ENCODE measurements around the gene COX6A2.
"Not testable (repeated sequence)": the region's sequence is repeated elsewhere in the genome, so short reads cannot be mapped to it uniquely, and the experiment has no call there.

The COX6A2 gene

DNA sequence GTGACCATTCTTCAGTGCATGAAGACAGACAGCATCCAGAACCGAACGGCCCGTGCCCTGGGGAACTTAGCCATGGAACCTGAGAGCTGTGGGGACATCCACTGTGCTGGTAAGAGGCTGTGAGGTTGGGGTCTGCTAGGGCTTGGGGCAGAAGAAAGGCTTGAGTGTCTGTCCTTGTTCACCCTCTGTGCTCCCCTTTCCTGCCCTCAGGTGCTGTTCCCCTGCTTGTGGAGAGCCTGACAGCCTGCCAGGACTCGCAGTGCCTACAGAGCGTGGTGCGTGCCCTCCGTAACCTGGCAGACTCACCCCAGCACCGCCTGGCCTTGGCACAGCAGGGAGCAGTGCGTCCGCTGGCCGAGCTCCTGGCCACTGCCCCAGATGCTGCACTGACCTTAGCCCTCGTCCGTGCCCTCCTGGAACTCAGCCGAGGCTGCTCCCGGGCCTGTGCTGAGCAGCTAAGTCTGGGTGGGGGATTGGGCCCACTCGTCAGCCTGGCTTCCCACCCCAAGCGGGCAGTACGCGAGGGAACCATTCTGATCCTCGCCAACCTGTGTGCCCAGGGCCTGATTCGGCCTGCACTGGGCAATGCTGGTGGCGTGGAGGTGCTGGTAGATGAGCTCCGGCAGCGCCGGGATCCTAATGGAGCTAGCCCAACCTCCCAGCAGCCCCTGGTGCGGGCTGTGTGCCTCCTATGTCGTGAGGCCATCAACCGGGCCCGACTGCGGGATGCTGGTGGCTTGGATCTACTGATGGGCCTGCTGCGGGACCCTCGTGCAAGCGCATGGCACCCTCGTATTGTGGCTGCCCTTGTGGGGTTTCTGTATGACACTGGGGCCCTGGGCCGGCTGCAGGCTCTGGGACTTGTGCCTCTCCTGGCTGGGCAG, 34.0 kb upstream of the COX6A2 start:
- no peak for DNase-seq

DNA sequence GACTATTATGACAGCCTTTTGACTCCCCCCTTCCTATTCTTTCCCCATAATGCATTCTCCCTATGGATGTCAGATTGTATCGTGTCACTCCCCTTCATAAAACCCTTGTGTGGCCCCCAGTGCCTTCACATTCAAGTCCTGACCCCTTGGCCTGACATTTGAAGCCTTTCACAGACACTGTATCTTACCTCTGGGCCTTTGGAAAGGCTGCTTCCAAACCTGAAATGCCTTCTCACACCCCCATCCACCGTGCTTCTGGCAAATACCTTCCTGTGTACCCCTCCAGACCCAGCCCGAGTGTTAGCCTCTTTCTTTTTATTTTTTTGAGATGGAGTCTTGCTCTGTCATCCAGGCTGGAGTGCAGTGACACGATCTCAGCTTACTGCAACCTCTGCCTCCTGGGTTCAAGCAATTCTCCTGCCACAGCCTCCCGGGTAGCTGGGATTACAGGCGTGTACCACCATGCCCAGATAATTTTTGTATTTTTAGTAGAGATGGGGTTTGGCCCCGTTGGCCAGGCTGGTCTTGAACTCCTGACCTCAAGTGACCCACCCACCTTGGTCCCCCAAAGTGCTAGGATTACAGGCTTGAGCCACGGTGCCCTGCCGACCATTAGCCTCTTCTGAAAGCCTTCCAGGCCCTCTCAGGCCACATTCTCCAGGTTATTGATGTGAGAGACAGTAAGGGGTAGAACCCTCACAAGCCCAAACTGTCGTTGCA, 33.2 kb upstream of the COX6A2 start:
- no peak for DNase-seq

DNA sequence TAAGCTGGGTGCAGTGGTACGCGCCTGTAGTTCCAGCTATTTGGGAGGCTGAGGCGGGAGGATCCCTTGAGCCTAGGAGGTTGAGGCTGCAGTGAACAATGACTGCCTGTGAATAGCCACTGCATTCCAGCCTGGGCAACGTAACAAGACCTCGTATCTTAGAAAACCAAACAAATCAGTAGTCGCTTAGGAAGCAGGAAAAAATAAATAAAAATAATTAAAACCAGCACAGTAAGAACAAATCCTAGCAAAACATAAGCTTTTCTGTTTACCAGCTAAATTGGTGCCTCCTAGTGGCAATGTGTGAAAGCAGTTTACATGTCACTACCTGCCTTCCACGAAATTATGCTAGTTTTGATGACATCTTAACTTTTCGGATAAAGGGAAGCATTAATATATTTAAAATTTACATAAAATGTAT, 32.4 kb upstream of the COX6A2 start:
- peak; percentile 28 to 37 for DNase-seq

DNA sequence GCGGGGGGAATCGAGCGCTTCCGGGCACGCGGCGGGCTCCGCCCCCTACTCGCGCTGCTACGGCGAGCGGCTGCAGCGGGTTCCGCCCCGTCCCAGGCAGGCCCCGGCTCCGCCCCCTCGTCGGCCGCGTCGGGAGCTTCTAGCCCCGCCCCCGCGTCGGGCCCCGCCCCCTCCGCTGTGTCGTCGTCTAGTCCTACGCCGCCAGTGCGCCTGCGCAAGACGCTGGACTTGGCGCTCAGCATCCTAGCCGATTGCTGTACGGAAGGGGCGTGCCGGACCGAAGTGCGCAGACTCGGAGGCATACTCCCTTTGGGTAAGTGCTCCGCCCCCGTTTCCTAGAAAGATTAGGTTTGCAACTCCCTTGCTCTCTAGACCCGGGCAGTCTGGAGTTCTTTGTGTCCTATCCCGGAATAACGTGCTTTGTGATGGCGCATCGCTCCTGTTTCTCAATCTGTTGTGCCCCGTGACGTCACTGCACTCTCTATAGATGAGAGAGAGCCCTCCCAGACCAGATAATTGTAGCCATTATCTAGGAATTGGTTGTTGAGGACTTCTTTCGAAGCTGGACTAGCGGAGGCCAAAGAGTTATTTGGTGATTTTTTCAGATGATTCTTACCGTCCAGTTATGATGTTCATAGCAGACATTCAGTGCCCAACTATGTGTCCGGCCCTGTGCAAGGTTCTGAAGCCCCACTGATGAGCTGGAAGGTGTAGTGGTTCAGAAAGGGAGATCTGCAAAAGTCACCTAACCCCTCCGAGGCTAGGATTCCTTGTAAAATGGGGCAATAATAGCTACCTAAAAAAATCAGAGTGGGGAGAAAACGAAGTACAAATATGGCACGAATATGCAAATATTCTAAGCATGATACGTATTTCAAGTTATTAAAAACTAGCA, 31.8 kb upstream of the COX6A2 start:
- peak; percentile 89 to 91 for DNase-seq

DNA sequence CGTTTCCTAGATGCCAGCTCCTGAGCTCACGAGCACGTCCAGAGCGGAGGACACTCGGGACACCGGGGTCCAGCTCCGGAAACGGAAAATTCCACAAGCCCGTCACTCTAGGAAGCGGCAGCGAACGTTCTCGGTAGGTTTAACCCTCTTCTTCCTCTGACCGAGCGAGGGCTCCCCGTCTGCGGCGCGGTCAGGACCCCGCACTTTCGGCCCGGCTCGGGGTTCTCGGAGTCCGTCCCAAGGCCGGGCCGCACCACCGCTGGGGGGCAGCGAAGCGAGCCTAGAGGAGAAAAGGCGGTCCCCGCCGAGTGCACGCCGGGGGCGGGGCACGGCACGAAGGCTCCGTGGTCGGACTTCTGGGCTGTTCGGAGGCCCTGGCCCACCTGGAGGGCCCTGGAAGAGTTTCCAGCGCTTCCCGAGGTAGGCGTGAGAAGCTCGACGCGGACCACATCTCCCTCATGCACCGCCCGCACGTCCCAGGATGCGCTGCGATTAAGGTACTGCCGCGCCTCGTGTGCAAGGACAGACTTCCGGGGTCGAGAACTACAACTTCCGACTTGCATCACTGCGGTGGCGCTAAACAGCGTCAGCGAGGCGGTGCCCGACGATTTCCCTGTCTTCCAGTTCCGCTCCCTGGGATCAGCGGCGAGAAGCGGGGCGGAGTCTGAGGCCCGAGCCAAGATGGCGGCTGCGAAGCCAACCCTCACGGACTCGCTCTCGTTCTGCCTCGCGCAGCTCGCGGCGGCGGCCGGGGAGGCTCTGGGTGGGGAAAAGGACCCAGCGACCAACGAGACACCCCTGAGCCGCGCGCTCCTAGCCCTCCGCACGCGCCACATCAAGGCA, 30.9 kb upstream of the COX6A2 start, which contains the start of gene ARMC5:
Gene ARMC5 (plus strand): TSS at position 658 of the 843 bp plus-strand sequence. CDS start 24 bp downstream, at position 682.
- DNase-seq, result peak; percentile 85 to 90

DNA sequence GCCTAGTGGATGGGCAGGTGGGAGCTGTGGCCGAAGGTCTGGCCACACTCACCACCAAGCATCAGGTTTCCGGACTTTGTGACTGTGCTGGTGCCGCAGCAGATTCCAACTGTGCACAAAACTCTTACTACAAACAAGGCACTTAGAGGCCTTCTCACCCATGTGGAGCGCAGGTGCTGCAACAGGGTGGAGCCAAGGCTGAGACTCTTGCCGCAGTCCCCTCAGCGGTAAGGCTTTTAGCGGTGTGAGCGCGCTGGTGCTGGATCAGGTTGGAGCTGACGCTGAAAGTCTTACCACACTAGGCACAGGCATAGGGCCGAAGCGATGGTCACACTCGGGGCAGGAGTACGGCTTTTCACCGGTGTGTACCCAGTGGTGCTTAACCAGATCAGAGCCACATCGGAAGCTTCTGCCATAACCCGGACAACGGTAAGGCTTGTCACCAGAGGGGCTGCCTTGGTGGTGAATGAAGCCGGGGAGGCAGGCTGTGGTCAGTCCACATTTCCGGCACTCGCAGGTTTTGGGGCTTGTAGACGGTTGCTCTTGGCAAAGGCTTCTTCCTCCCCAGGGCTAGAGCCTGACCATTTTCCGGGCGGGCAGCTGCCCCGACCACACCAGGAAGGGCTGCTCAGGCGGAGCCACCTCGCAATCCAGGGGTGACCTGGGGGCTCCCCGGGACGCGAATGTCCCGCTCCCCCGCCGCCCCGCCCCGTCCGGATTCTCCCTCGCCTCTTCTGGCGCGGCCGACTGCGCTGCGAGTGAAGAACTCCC, 30.1 kb upstream of the COX6A2 start:
- peak; percentile 42 to 52 for DNase-seq

DNA sequence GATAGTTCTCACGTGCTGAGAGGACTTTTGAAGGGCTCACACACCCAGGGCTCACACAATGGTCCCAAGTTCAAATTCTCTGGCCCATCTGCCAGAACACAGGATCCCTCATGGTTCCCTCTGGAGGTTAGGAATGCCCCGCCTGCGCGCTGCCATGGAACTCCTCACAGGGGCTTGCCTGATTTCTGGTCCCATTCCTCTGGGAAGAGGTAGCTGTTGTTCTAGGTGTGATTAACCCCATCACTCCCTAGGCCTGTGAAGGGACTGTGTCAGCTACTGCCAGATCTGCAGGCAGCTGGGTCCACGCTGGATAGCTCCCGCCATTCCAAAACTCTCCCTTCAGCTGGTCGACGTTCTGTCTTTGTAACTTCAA, 28.8 kb upstream of the COX6A2 start:
- DNase-seq, result no peak

DNA sequence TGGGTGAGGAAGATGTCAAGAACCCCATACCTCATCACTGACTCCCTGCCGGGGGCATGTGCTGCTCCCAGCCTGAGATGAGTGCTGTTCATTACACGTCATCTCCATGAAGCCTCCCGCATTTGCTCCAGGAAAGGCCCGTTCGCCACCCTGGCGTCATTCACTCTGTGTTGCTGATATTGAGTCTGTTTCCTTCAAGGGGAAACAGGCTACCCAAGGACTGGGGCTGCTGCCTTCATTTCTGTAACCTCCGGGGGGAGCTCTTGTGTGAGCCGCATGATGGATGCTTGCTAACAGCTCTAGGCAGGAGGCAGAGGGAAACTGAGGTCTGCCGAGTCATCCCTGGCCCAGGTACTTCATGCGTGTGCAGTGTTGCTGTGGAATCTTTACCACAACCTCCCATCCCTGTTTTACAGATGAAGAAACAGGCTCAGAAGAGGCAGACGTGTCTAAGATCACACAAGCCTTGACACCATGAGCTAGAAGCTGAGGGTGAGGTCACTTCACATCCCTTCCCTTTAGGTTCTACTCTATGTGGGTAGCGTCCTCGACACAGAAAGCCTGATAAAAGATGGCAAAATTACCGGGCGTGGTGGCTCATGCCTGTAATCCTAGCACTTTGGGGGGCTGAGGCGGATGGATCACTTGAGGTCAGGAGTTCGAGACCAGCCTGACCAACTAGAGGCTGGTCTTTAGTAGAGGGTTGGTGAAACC, 27.6 kb upstream of the COX6A2 start:
- DNase-seq, result peak in 1 of 2 experiments; percentile 19

DNA sequence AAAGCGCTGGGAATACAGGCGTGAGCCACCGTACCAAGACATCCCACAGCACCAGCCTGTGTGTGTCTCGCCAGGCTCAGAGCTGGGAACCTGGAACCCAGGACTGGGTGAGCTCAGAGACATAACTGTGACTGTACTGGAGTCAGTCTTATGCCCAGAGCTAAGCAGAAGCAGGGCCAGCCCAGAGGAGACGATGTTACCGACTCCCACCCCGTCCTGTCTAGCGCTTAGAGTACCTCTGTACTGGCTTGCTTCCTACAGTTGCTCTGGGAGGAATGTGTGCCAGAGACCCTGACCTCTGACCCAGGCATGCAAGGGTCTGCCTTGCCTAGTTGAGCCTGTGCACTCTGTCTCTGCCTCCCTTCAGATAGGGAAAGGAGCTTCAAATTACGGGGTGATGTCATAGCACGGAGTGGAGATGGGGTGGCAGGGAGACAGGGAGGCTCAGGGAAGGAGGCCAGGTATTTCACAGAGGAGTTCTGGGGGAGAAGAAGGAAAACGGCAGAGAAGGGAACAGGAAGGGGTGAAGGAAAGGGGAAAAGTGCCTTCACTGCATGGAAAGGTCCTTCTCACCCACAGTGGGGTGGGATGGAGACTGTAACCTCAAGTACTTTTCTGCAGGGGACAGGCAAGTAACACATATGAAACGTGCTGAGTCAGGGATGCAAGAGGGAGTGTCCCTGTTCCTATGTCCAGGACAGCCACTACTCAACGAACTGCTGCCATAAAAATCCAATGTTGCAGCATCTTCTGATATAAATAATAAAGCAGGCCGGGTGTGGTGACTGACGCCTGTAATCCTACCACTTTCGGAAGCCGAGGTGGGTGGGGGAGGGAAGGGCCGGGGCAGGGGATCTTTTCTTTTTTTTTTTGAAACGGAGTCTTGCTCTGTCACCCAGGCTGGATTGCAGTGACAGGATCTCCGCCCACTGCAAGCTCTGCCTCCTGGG, 25.4 kb upstream of the COX6A2 start:
- DNase-seq, result no peak

DNA sequence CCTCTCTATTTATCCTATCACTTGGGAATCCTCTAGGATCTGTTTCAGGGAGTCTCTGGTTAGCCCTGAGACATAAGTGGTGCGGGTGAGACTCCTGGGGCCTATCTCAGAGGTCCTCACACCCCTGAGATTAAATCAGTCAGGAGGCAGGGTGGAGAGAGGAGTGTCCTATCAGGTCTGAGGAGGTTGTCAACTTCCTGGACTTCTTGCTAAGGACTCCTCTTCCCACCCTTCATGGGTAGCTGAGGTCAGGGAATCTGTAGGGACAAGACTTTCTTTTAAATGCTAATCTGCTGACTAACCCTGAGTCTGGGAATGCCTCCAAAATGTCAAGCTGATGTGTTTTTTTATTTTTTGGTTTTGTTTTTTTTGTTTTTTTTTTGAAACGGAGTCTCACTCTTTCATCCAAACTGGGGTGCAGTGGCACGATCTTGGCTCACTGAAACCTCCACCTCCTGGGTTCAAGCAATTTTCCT, 24.5 kb upstream of the COX6A2 start:
- DNase-seq, result no peak

DNA sequence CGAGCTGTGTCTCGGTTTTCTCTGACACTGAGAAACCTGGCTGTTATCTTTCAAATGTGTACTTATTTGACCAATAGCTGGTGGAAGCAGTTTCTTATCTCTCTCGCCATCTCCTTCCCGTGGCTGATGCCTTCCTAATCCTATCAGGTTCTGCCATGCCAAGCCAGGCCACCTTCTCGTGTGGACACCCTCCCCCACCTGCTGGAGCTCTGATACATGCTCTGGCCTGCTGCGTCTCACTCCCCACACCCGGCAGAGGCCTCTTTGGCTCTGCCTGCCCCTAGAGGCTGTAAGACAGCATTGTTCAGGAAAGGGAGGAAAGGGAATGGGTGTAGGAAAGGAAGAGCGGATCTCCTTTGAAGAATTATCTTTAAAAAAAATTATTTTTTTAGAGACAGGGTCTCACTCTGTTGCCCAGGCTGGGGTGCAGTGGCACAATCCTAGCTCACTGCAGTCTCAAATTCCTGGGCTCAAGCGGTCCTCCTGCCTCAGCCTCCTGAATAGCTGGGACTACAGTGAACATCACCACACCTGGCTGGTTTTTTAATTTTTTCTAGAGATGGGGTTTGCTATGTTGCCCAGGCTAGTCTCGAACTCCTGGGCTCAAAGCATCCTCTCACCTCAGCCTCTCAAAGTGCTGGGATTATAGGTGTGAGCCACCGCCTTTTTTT, 23.7 kb upstream of the COX6A2 start:
- peak; percentile 56 to 69 for DNase-seq

DNA sequence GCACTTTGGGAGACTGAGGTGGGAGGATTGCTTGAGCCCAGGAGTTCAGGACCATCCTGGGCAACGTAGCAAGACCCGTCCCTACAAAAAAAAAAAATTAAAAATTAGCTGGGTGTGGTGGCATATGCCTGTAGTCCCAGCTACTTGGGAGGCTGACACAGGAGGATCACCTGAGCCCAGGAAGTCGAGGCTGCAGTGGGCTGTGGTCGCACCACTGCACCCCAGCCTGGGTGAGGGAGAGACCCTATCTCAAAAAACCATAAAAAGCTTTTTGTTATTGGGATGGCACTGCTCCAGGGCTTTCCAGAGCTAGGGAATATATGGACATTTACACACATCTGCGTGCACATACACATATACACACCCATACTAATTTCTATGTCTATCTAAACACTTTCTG, 23.0 kb upstream of the COX6A2 start:
- no peak for DNase-seq

DNA sequence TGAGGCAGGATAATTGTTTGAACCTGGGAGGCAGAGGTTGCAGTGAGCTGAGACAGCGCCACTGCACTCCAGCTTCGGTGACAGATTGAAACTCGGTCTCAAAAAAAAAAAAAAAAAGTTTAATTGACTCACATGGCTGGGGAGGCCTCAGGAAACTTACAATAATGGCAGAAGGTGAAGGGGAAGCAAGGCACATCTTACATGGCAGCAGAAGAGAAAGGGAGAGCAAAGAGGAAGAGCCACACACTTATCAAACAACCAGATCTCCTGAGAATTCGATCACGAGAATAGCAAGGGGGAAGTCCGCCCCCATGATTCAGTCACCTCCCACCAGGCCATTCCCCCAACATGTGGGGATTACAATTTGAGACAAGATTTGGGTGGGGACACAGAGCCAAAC, 17.8 kb upstream of the COX6A2 start:
- DNase-seq, result not testable (repeated sequence)

DNA sequence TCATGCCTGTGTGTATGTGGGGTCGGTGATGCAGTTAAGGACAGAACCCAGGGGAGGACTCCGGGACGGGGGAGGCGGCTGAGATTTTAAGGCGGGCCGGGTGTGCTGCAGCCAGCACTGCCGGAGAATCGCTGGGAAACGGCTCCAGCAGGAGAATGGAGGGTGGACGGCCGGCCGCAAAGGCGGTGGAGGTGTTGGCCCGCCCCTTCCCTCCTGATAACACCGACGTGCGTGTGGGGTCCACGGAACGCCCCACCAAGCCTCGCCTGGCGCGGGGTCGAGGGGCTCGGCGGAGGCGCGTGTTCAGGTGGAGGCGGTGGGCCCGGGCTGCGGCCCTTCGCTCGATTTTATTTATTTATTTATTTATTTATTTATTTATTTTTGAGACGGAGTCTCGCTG, 13.8 kb upstream of the COX6A2 start:
- DNase-seq, result no peak

DNA sequence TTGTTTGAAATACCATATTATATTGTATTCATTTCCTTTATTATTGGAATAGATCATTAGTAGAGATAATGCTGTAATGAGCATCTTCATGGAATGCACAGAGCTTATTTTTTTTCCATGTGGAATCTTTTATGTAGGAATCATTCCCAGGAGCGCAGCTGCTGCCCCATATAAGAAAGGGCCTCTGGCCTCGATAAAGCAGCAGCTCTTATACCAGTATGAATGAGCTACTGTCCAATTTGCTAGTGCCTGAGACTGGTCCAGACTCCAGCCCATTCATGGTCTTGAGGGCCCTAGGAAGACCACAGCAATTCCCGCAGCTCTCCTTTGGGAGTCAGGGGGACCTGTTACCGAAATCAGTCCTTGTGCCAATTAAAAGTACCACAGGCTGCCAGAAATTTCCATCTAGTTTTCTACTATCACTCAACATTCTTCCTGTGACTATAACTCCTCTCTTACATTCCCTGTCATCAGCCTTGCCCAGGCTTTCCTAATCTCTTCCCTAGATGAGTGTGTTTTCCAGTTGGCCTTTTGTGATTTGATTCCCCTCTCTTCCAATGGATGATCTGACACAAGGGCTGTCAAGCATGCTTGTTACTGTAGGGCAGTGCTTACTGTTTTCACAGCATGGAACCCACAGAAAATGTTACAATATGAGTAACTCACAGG, 12.5 kb upstream of the COX6A2 start:
- DNase-seq, result no peak

DNA sequence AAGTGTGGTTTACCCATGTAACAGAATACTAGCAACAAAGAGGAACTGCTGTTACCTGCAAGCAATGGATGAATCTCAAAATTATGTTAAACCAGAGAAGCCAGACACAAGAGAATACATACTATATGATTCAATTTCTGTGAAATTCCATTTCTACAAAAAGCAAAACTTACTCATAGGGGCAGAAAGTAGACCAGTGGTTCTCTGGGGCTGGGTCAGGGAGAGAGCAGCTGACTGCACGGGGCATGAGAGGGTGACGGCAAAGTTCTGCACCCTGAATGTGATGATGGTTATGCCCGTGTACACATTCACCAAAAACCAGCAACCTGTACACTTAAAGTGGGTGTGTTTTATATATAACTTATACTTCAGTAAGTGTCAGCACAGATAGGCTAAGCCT, 11.4 kb upstream of the COX6A2 start:
- no peak for DNase-seq

DNA sequence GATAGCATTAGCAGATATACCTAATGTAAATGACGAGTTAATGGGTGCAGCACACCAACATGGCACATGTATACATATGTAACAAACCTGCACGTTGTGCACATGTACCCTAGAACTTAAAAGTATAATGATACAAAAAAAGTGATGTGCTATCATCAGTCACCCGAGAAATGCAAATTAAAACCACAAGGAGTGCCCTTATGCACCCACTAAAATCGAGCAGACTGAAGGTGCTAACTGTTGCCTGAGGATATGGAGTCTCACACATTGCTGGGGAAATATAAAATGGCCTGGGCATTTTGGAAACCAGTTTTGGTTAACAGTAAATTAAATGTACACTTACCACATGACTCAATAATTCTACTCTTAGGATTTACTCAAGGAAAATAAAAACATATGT, 10.9 kb upstream of the COX6A2 start:
- DNase-seq, result not testable (repeated sequence)

DNA sequence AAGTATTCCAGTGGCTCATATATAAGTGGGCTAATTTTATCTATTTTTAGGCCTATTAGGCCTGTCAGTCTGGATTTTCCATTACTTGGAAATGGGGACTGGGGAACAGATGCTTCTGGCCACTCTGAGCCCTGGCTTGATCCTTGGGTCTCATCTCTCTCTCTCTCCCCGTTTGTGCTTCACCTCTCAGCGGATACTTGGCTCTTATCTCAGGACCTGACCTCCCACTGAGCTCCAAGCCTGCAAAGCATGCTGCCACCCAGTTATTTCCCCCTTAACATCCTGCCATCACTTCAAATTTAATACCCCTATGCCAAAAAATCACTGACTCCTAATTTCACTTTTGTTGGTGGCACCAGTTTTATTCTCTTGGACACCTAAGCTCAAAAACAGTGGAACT, 10.3 kb upstream of the COX6A2 start:
- no peak for DNase-seq
